Karpas-422 (cell line): ENCODE measurements around the gene NIPBL. TPM values are rescaled to one million over a fixed set of nuclear protein-coding genes. Genes with fewer than 3 reads are reported as not detected.

Experiments
- DNase-seq: peaks from one replicate; pipeline ENCODE4 v3.0.0-alpha.2; 2015
- H2AFZ ChIP-seq: fragments of 200-600 bp; sonication (generic); 2 replicates; pipeline ENCODE4 v1.6.1; 2014; ENCODE audit warnings: antibody characterized with exemption, low read length, mixed read lengths
- H3K27ac ChIP-seq: fragments of 200-600 bp; sonication (generic); 2 replicates; pipeline ENCODE4 v1.5.1; 2014; ENCODE audit warnings: mild to moderate bottlenecking, low read length, moderate library complexity
- H3K27me3 ChIP-seq: fragments of 200-600 bp; sonication (generic); 2 replicates; pipeline ENCODE4 v1.6.1; 2014; ENCODE audit warnings: low read length, mixed read lengths
- H3K36me3 ChIP-seq: fragments of 200-600 bp; sonication (generic); 2 replicates; pipeline ENCODE4 v1.6.1; 2014; ENCODE audit warnings: low read length, mixed read lengths; ENCODE audit not compliant: insufficient read depth
- H3K4me1 ChIP-seq: fragments of 200-600 bp; sonication (generic); 2 replicates; pipeline ENCODE4 v1.6.1; 2014; ENCODE audit warnings: mild to moderate bottlenecking, low read length, mixed read lengths
- H3K4me2 ChIP-seq: fragments of 200-600 bp; sonication (generic); 2 replicates; pipeline ENCODE4 v1.6.1; 2014; ENCODE audit warnings: low read length, low read depth, mild to moderate bottlenecking; ENCODE audit not compliant: poor library complexity, severe bottlenecking
- H3K4me3 ChIP-seq: fragments of 200-600 bp; sonication (generic); 2 replicates; pipeline ENCODE4 v1.5.1; 2014; ENCODE audit warnings: mild to moderate bottlenecking, antibody characterized with exemption, low read length, mixed read lengths
- H3K79me2 ChIP-seq: fragments of 200-600 bp; sonication (generic); 2 replicates; pipeline ENCODE4 v1.6.1; 2014; ENCODE audit warnings: mild to moderate bottlenecking, low read length, mixed read lengths
- H3K9ac ChIP-seq: fragments of 200-600 bp; sonication (generic); 2 replicates; pipeline ENCODE4 v1.6.0; 2014; ENCODE audit warnings: low read length
- H3K9me2 ChIP-seq: fragments of 200-600 bp; sonication (generic), shearing (Covaris generic); replicated peaks from 2 replicates; pipeline ENCODE4 v1.6.0; 2014; ENCODE audit warnings: mild to moderate bottlenecking, low read length, moderate library complexity; ENCODE audit not compliant: insufficient read depth
- H3K9me3 ChIP-seq: fragments of 300-700, 200-600 bp; sonication (generic); 2 replicates; pipeline ENCODE4 v1.6.1; 2014; ENCODE audit warnings: low read length, mixed read lengths
- H4K20me1 ChIP-seq: fragments of 200-600 bp; sonication (generic); 2 replicates; pipeline ENCODE4 v1.6.1; 2014; ENCODE audit warnings: mild to moderate bottlenecking, antibody characterized with exemption, low read length, low read depth; ENCODE audit not compliant: insufficient read depth
- total RNA-seq: library from RNA; depleted of rRNA; stranded (reverse); fragments of >200 nt; shearing (Covaris generic); gene quantifications from 2 replicates; pipeline ENCODE4 v1.2.3, GENCODE V29; 2014; ENCODE audit warnings: low replicate concordance

NIPBL gene
- total RNA-seq, 1 experiment from 2014 or later = 65.9 TPM

- H3K9ac ChIP-seq = no peak overlapping the region
- no peak overlapping the region for H2AFZ ChIP-seq
- DNase-seq = no peak
- H3K9me3 ChIP-seq = no peaks in the 10 kb centered on the region
- H3K4me1 ChIP-seq = peaks cover 13% of the 10 kb centered on the region
- no peaks in the 10 kb centered on the region for H3K27me3 ChIP-seq
- peaks cover 90% of the 10 kb centered on the region for H3K79me2 ChIP-seq
- H3K9me2 ChIP-seq = no peaks in the 10 kb centered on the region
- no peaks in the 10 kb centered on the region for H4K20me1 ChIP-seq
- H3K4me3 ChIP-seq = no peak overlapping the region
- no peaks in the 10 kb centered on the region for H3K36me3 ChIP-seq
- H3K27ac ChIP-seq = no peak overlapping the region
- H3K4me2 ChIP-seq = no peak overlapping the region
Observed at GRCh38 chr5:36919238-36919637, 42.7 kb downstream of the NIPBL start.

- no peak for DNase-seq
- Histone ChIP-seq H3K9ac (no peak overlapping the region), H3K4me3 (no peak overlapping the region), H3K9me2 (no peaks in the 10 kb centered on the region), H3K9me3 (no peaks in the 10 kb centered on the region), H3K36me3 (no peaks in the 10 kb centered on the region), H3K27ac (no peak overlapping the region), H3K4me2 (no peak overlapping the region), H2AFZ (no peak overlapping the region), H3K79me2 (peaks cover 90% of the 10 kb centered on the region), H3K27me3 (no peaks in the 10 kb centered on the region), H4K20me1 (no peaks in the 10 kb centered on the region), H3K4me1 (peaks cover 13% of the 10 kb centered on the region)
Observed at GRCh38 chr5:36919650-36920049, 43.1 kb downstream of the NIPBL start.

DNA sequence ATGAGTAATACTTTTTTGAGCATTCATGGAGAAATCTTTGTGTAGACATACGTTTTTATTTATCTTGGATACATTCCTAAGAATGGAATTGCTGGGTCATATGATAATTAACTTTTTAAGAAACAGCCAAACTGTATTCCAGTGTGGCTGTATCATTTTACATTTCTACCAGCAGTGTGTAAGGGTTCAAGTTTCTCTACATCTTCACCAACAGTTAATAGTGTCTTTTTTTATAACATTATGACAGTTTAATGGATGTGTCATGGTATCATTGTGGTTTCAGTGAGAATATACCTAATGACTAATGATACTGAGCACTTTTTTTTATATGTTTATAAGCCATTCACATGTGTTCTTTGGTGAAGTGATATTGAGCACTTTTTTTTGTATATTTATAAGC is 52.4 kb downstream of the NIPBL start:
- Histone ChIP-seq H3K4me3 (no peak overlapping the region), H3K36me3 (no peaks in the 10 kb centered on the region), H3K9me2 (no peaks in the 10 kb centered on the region), H2AFZ (no peak overlapping the region), H3K9me3 (no peaks in the 10 kb centered on the region), H3K79me2 (peaks cover 100% of the 10 kb centered on the region), H3K27ac (no peak overlapping the region), H3K9ac (no peak overlapping the region), H3K4me2 (peak overlapping the region; percentile 4), H4K20me1 (0 out of 2 replicates have a peak, but pooled peaks cover 3% of the 10 kb centered on the region), H3K4me1 (peaks cover 28% of the 10 kb centered on the region), H3K27me3 (no peaks in the 10 kb centered on the region)
- DNase-seq = no peak

DNA sequence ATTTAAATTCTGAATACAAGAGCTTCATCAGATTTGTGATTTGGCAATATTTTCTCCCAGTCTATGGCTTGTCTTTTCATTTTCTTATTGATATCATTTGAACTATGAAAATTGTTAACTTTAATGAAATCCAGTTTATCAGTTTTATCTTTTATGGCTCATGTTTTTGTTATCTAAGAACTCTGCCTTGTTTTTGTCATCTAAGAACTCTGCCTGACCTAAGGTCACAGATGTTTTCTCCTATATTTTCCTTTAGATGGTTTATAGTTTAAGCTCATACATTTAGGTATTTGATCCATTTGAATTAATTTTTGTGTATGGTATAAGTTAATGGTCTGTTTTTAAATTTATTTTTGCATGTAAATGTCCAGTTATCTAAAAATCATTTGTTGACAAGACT is 52.9 kb downstream of the NIPBL start:
- Histone ChIP-seq H3K4me3 (no peak overlapping the region), H2AFZ (no peak overlapping the region), H3K27me3 (no peaks in the 10 kb centered on the region), H4K20me1 (0 out of 2 replicates have a peak, but pooled peaks cover 3% of the 10 kb centered on the region), H3K4me1 (peaks cover 28% of the 10 kb centered on the region), H3K9ac (no peak overlapping the region), H3K79me2 (peaks cover 100% of the 10 kb centered on the region), H3K4me2 (no peak overlapping the region), H3K36me3 (no peaks in the 10 kb centered on the region), H3K9me3 (no peaks in the 10 kb centered on the region), H3K9me2 (no peaks in the 10 kb centered on the region), H3K27ac (no peak overlapping the region)
- no peak for DNase-seq

GRCh38 chr5:36932056-36932455 is 55.5 kb downstream of the NIPBL start:
- no peak overlapping the region for H3K4me2 ChIP-seq
- H3K4me1 ChIP-seq = peaks cover 28% of the 10 kb centered on the region
- DNase-seq = no peak
- H3K9me2 ChIP-seq = no peaks in the 10 kb centered on the region
- H3K9me3 ChIP-seq = no peaks in the 10 kb centered on the region
- no peaks in the 10 kb centered on the region for H3K27me3 ChIP-seq
- no peaks in the 10 kb centered on the region for H3K36me3 ChIP-seq
- no peak overlapping the region for H3K27ac ChIP-seq
- no peak overlapping the region for H3K4me3 ChIP-seq
- H3K79me2 ChIP-seq = peaks cover 100% of the 10 kb centered on the region
- H2AFZ ChIP-seq = no peak overlapping the region
- H4K20me1 ChIP-seq = no peaks in the 10 kb centered on the region
- no peak overlapping the region for H3K9ac ChIP-seq

DNA sequence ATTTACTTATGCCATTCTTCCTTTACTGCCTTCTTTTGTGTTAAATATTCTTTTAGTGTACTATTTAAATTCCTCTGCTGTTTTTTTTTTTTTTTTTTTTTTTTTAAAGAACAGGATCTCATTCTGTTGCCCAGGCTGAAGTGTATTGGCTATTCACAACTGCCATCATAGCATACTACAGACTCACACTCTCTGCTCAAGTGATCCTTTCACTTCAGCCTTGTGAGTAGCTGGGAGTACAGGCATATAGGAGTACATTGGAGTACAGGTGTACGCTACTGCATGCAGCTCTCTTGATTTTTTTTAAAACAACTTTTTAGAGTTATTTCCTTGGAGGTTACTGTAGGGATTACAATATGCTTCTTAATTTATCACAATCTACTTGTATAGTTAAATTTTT is 56.1 kb downstream of the NIPBL start:
- Histone ChIP-seq H2AFZ (no peak overlapping the region), H3K79me2 (peaks cover 100% of the 10 kb centered on the region), H3K27me3 (no peaks in the 10 kb centered on the region), H3K4me2 (no peak overlapping the region), H3K4me1 (peaks cover 28% of the 10 kb centered on the region), H3K27ac (no peak overlapping the region), H3K9me3 (no peaks in the 10 kb centered on the region), H3K36me3 (no peaks in the 10 kb centered on the region), H3K9me2 (no peaks in the 10 kb centered on the region), H3K4me3 (no peak overlapping the region), H4K20me1 (no peaks in the 10 kb centered on the region), H3K9ac (no peak overlapping the region)
- no peak for DNase-seq

DNA sequence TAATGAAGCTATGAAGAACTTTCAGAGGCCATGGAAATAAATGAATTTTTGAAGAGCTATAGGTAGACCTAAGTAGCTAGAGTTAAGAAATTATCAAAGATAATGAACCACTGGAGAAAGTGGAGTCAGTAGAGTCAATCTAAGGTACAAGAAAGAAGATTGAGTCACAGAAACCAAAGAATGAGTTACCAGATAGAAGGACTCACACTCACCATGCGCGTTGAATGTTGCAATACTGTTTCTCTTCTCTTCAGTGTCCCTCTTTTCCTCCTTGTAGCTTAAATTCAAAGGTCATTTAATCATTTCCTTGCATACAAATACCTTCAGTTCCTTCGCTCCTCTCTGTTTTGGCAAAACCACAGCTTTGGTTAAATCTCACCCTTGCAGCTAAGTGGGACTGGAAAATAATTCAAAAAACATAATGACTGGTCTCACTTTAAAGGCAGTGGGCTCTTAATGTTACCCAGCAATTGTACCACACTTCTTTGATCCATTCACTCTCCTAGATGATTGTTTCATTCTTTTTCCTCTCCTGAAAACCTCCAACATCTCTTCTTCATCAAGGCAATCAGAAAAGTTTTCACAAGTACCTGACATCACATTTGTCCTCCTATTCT is 58.3 kb downstream of the NIPBL start:
- Histone ChIP-seq H3K4me1 (peaks cover 13% of the 10 kb centered on the region), H3K4me3 (no peak overlapping the region)

GRCh38 chr5:36935805-36936204 is 59.2 kb downstream of the NIPBL start:
- Histone ChIP-seq H2AFZ (no peak overlapping the region), H3K4me2 (no peak overlapping the region), H3K36me3 (no peaks in the 10 kb centered on the region), H3K9ac (no peak overlapping the region), H3K79me2 (peaks cover 100% of the 10 kb centered on the region), H3K4me1 (peaks cover 3% of the 10 kb centered on the region), H3K9me2 (no peaks in the 10 kb centered on the region), H4K20me1 (no peaks in the 10 kb centered on the region), H3K9me3 (no peaks in the 10 kb centered on the region), H3K4me3 (no peak overlapping the region), H3K27ac (no peak overlapping the region), H3K27me3 (no peaks in the 10 kb centered on the region)
- no peak for DNase-seq

More for the DNA sequence above, 58.3 kb downstream of the NIPBL start:
- Histone ChIP-seq H3K79me2 (peaks cover 100% of the 10 kb centered on the region), H3K9me2 (no peaks in the 10 kb centered on the region), H3K27ac (no peak overlapping the region), H2AFZ (no peak overlapping the region), H3K36me3 (no peaks in the 10 kb centered on the region), H3K9me3 (no peaks in the 10 kb centered on the region), H4K20me1 (no peaks in the 10 kb centered on the region), H3K27me3 (no peaks in the 10 kb centered on the region), H3K4me2 (no peak overlapping the region), H3K9ac (no peak overlapping the region)
- DNase-seq = no peak
